Liver (tissue), 9 donors: ENCODE measurements around the gene SPA17. TPM values are rescaled to one million over a fixed set of nuclear protein-coding genes. Genes with fewer than 3 reads are reported as not detected.

Source experiments
- DNase-seq: peaks from one replicate; pipeline ENCODE4 v3.0.0-alpha.2; 2017; ENCODE audit warnings: low spot score
- H3K27ac ChIP-seq, 2 donors: one replicate each; pipeline ENCODE4 v1.7.0; 2013; ENCODE audit warnings: inconsistent platforms in 2 of 2, low read length in 2 of 2, control low read depth in 1 of 2, low read depth in 1 of 2, mild to moderate bottlenecking in 1 of 2
- H3K27me3 ChIP-seq, 4 donors: one replicate each; pipeline versions ENCODE4 v1.6.1 to v1.7.0; 2013; ENCODE audit warnings: low read length in 3 of 4, inconsistent platforms in 1 of 4, mild to moderate bottlenecking in 1 of 4, moderate library complexity in 1 of 4; ENCODE audit not compliant: control insufficient read depth in 4 of 4, insufficient read depth in 4 of 4
- H3K36me3 ChIP-seq, 4 donors: one replicate each; pipeline versions ENCODE4 v1.6.1 to v1.7.0; 2013; ENCODE audit warnings: low read length in 3 of 4, mild to moderate bottlenecking in 3 of 4, low read depth in 1 of 4, moderate library complexity in 1 of 4; ENCODE audit not compliant: control insufficient read depth in 4 of 4, insufficient read depth in 3 of 4
- H3K4me1 ChIP-seq, 4 donors: one replicate each; pipeline versions ENCODE4 v1.6.1 to v1.7.0; 2013; ENCODE audit warnings: low read length in 3 of 4, mild to moderate bottlenecking in 3 of 4, moderate library complexity in 1 of 4; ENCODE audit not compliant: control insufficient read depth in 4 of 4, insufficient read depth in 4 of 4
- H3K4me3 ChIP-seq, 3 donors: one replicate each; pipeline versions ENCODE4 v1.6.1 to v1.7.0; 2013; ENCODE audit warnings: low read length in 3 of 3, control low read depth in 1 of 3, low read depth in 1 of 3, mild to moderate bottlenecking in 1 of 3
- H3K9ac ChIP-seq, 2 donors: one replicate each; pipeline ENCODE4 v1.7.0; 2013; ENCODE audit warnings: low read length in 2 of 2, mild to moderate bottlenecking in 2 of 2, moderate library complexity in 2 of 2, control low read depth in 1 of 2, low read depth in 1 of 2
- H3K9me3 ChIP-seq, 4 donors: one replicate each; pipeline versions ENCODE4 v1.6.1 to v1.7.0; 2013; ENCODE audit warnings: low read length in 3 of 4; ENCODE audit not compliant: control insufficient read depth in 4 of 4
- ATF3 ChIP-seq: IDR thresholded peaks from 2 replicates; pipeline ENCODE4 v1.6.1; 2016; ENCODE audit warnings: antibody characterized with exemption
- CTCF ChIP-seq: fragments of 150-350 bp; IDR thresholded peaks from 2 replicates; pipeline ENCODE4 v1.5.1; 2017; ENCODE audit warnings: improper control_type of control experiment, low read depth, low read length; ENCODE audit not compliant: missing input control
- EGR1 ChIP-seq, 2 donors: IDR thresholded peaks; 2 replicates each; pipeline ENCODE4 v1.6.1; 2016 to 2018; ENCODE audit warnings: antibody characterized with exemption in 2 of 2, low read depth in 2 of 2
- FOXA1 ChIP-seq: IDR thresholded peaks from 2 replicates; pipeline ENCODE4 v1.6.1; 2016; ENCODE audit warnings: antibody characterized with exemption
- FOXA2 ChIP-seq: IDR thresholded peaks from 2 replicates; pipeline ENCODE4 v1.6.1; 2016; ENCODE audit warnings: antibody characterized with exemption
- GABPA ChIP-seq, 2 donors: IDR thresholded peaks in 1 of 2; conservative IDR thresholded peaks in 1 of 2; 2 replicates each; pipeline ENCODE4 v1.6.1; 2016; ENCODE audit warnings: antibody characterized with exemption in 2 of 2, mild to moderate bottlenecking in 1 of 2, moderate library complexity in 1 of 2
- HNF4A ChIP-seq, 2 donors: conservative IDR thresholded peaks; 2 replicates each; pipeline ENCODE4 v1.6.1; 2016; ENCODE audit warnings: antibody characterized with exemption in 2 of 2, mild to moderate bottlenecking in 2 of 2
- HNF4G ChIP-seq: IDR thresholded peaks from 2 replicates; pipeline ENCODE4 v1.6.1; 2016; ENCODE audit warnings: antibody characterized with exemption
- JUND ChIP-seq, 2 donors: IDR thresholded peaks; 2 replicates each; pipeline ENCODE4 v1.6.1; 2016; ENCODE audit warnings: antibody characterized with exemption in 2 of 2
- MAX ChIP-seq: IDR thresholded peaks from 2 replicates; pipeline ENCODE4 v1.6.1; 2016; ENCODE audit warnings: antibody characterized with exemption
- NR2F2 ChIP-seq: IDR thresholded peaks from 2 replicates; pipeline ENCODE4 v1.6.1; 2016; ENCODE audit warnings: antibody characterized with exemption
- RAD21 ChIP-seq, 2 donors: IDR thresholded peaks; 2 replicates each; pipeline ENCODE4 v1.6.1; 2016; ENCODE audit warnings: antibody characterized with exemption in 2 of 2, mild to moderate bottlenecking in 2 of 2
- REST ChIP-seq: IDR thresholded peaks from 2 replicates; pipeline ENCODE4 v1.6.1; 2016; ENCODE audit warnings: antibody characterized with exemption, mild to moderate bottlenecking
- RXRA ChIP-seq, 2 donors: IDR thresholded peaks; 2 replicates each; pipeline ENCODE4 v1.6.1; 2017 to 2018; ENCODE audit warnings: antibody characterized with exemption in 2 of 2, mild to moderate bottlenecking in 1 of 2
- SP1 ChIP-seq: IDR thresholded peaks from 2 replicates; pipeline ENCODE4 v1.6.1; 2018; ENCODE audit warnings: antibody characterized with exemption, mild to moderate bottlenecking
- TAF1 ChIP-seq: conservative IDR thresholded peaks from 2 replicates; pipeline ENCODE4 v1.6.1; 2016; ENCODE audit warnings: antibody characterized with exemption, mild to moderate bottlenecking
- YY1 ChIP-seq: IDR thresholded peaks from 2 replicates; pipeline ENCODE4 v1.6.1; 2016; ENCODE audit warnings: antibody characterized with exemption, mild to moderate bottlenecking
- ZBTB33 ChIP-seq: IDR thresholded peaks from 2 replicates; pipeline ENCODE4 v1.6.1; 2016; ENCODE audit warnings: antibody characterized with exemption
- WGBS: extraction: QIAGEN DNeasy Blood & Tissue Kit; methylation state at CpG from one replicate; pipeline ENCODE4 v1.1.7; 2013; 5-methylcytosine and 5-hydroxymethylcytosine counted together
- polyA plus RNA-seq, 2 donors: library from polyadenylated mRNA; stranded (reverse) in 1 of 2; unstranded in 1 of 2; fragments of 200-250 nt in 1 of 2; fragments of >200 nt in 1 of 2; fragmentation: Nextera tagmentation in 1 of 2; extraction: Ambion mirVana in 1 of 2; gene quantifications; one replicate each; pipeline versions ENCODE4 v1.2.1 to v1.2.3, GENCODE V29; 2013 to 2015
- total RNA-seq, 2 donors: library from RNA; depleted of rRNA; stranded (reverse); fragments of >200 nt; gene quantifications; one replicate each; pipeline ENCODE4 v1.2.3, GENCODE V29; 2014
- donor health status: healthy.
- donor health status: healthy.
- donor health status: healthy.
- donor health status: healthy.
- donor health status: healthy.

SPA17 gene
- total and polyA plus RNA-seq, 4 donors, result 0.47 to 3.2 (median 1.9) TPM

GRCh38 chr11:124724979-124725718 lies 51.4 kb downstream of the SPA17 start:
- Histone ChIP-seq H3K27ac (no peak overlapping the region), H3K9me3 (no peaks in the 10 kb centered on the region), H3K4me1 (peaks cover 0 to 7% (median 4%) of the 10 kb centered on the region in 4 donors), H3K9ac (no peak overlapping the region), H3K4me3 (no peak overlapping the region), H3K36me3 (no peaks in the 10 kb centered on the region), H3K27me3 (peaks cover 0 to 11% (median 1%) of the 10 kb centered on the region in 4 donors)
- DNase-seq, result no peak
- TF ChIP-seq SP1, result no peak
- TF ChIP-seq ATF3, result no peak
- no peak for TF ChIP-seq NR2F2
- TF ChIP-seq MAX, result no peak
- no peak for TF ChIP-seq FOXA1
- no peak for TF ChIP-seq RAD21 (IDR thresholded peaks at IDR 0.05)
- TF ChIP-seq HNF4A (conservative IDR thresholded peaks at IDR 0.05), result no peak
- no peak for TF ChIP-seq HNF4G
- TF ChIP-seq GABPA (IDR thresholded peaks at IDR 0.05 in 1 of 2, conservative IDR thresholded peaks at IDR 0.05 in 1 of 2), result no peak
- no peak for TF ChIP-seq REST
- no peak for TF ChIP-seq CTCF
- no peak for TF ChIP-seq EGR1 (IDR thresholded peaks at IDR 0.05; ENCODE audit: low read depth in 2 of 2)
- TF ChIP-seq FOXA2, result no peak
- TF ChIP-seq ZBTB33, result no peak
- TF ChIP-seq YY1, result no peak
- TF ChIP-seq RXRA (IDR thresholded peaks at IDR 0.05), result no peak
- no peak for TF ChIP-seq JUND (IDR thresholded peaks at IDR 0.05)
- TF ChIP-seq TAF1, result no peak
- WGBS, result 36% methylated on average over 14 of the region's 14 CpGs
